Heart left ventricle (tissue), 13 donors: ENCODE data around the gene ADRA2B.

ENCODE experiments used
- CTCF ChIP-seq, 12 donors: fragments of 200-600 bp; sonication (generic) in 4 of 12; IDR thresholded peaks; one replicate each; pipeline versions ENCODE4 v1.5.0 to v1.8.0; 2018 to 2022; ENCODE audit warnings: antibody characterized with exemption in 12 of 12, mild to moderate bottlenecking in 5 of 12
- POLR2A ChIP-seq, 2 donors: fragments of 450-650 bp; IDR thresholded peaks; one replicate each; pipeline ENCODE4 v1.6.1; 2017; ENCODE audit warnings: antibody characterized with exemption in 2 of 2, mild to moderate bottlenecking in 2 of 2, moderate library complexity in 2 of 2
- donor health status: ischemic (EF 13 %, LVEDD 7.1; RV severe dilation, severe dysfunction).
- donor health status: DM: no; HTN: yes; CAD: no.
- donor health status: DM: no; HTN: no; CAD: no.
- donor health status: ischemic (EF 25% LVEDD 6.9; RV normal size, moderate dysfunction).
- donor health status: ischemic (EF 25% LVEDD 5.7; RV mildly dilated, moderate dysfunction).
- donor health status: ischemic (EF 35%, LVEDD 5.7; RV mildly dilated, moderate dysfunction).
- donor health status: nonischemic (EF 11% LVEDD 7.7; RV severe dilation, severe dysfunction).
- donor health status: DM: yes; HTN: yes; CAD: no.
- donor health status: PGD.
- donor health status: ischemic (EF 29% LVEDD 5.4; RV normal size, mild dysfunction).
- donor health status: nonischemic (EF 23%, LVEDD 6.1; RV moderate dilation, normal function).

GRCh38 chr2:96087130-96087529, 29.2 kb downstream of the ADRA2B start:
- TF ChIP-seq POLR2A (IDR thresholded peaks at IDR 0.05) (no peak), CTCF (IDR thresholded peaks at IDR 0.05) (no peak)
